CD1c-positive myeloid dendritic cell (primary cell): ENCODE data around the gene AMDHD2.

Source experiments
- DNase-seq: peaks from one replicate; pipeline ENCODE4 v3.0.0-alpha.2; 2016; ENCODE audit errors: extremely low spot score

AMDHD2 gene

GRCh38 chr16:2517954-2518605, 2.1 kb upstream of the AMDHD2 start:
- DNase-seq: peak; percentile 40

GRCh38 chr16:2518823-2519710, 1.1 kb upstream of the AMDHD2 start:
- no peak for DNase-seq

GRCh38 chr16:2519711-2520080, 475 bp upstream of the AMDHD2 start:
- DNase-seq: no peak

GRCh38 chr16:2520784-2521531, 787 bp downstream of the AMDHD2 start:
- peak; percentile 73 for DNase-seq

GRCh38 chr16:2523801-2524231, 3.6 kb downstream of the AMDHD2 start:
- DNase-seq: no peak

GRCh38 chr16:2524339-2524938, 4.3 kb downstream of the AMDHD2 start:
- no peak for DNase-seq

GRCh38 chr16:2526135-2526534, 6.0 kb downstream of the AMDHD2 start:
- no peak for DNase-seq

GRCh38 chr16:2527071-2527783, 7.1 kb downstream of the AMDHD2 start:
- DNase-seq: no peak

GRCh38 chr16:2527784-2528100, 7.6 kb downstream of the AMDHD2 start:
- DNase-seq: no peak

GRCh38 chr16:2528161-2529060, 8.2 kb downstream of the AMDHD2 start:
- no peak for DNase-seq

- DNase-seq: no peak
These were observed 9.1 kb downstream of the AMDHD2 start for GRCh38 chr16:2529061-2529931.

GRCh38 chr16:2529961-2530628, 9.9 kb downstream of the AMDHD2 start:
- DNase-seq: no peak

GRCh38 chr16:2530629-2531318, 10.6 kb downstream of the AMDHD2 start:
- no peak for DNase-seq

- no peak for DNase-seq
These were observed 11.2 kb downstream of the AMDHD2 start, which contains the start of gene CEMP1 for GRCh38 chr16:2531371-2531695. CEMP1 (minus strand) TSS chr16:2531408; CDS start chr16:2531073, 335 bp downstream.

- DNase-seq: peak; percentile 99
These were observed 11.7 kb downstream of the AMDHD2 start for GRCh38 chr16:2531696-2532493.

- peak; percentile 82 for DNase-seq
These were observed 12.4 kb downstream of the AMDHD2 start for GRCh38 chr16:2532494-2533141.
